DND-41 (cell line): ENCODE measurements around the gene TRIM39.
"Not testable (repeated sequence)": the region's sequence is repeated elsewhere in the genome, so short reads cannot be mapped to it uniquely, and the experiment has no call there.

Experiments
- ATAC-seq: fragments of 200-7000 bp; cut with Tn5 transposase; 3 replicates; pipeline ENCODE4 v1.9.1; 2021; ENCODE audit warnings: low read depth; ENCODE audit not compliant: insufficient read depth
- DNase-seq: peaks from one replicate; pipeline ENCODE4 v3.0.0-alpha.2; 2020
- H2AFZ ChIP-seq: 2 replicates; pipeline ENCODE4 v1.6.0; 2012; ENCODE audit warnings: low read depth, low read length
- H3K27ac ChIP-seq: 2 replicates; pipeline ENCODE4 v1.5.1; 2012; ENCODE audit warnings: low read length, inconsistent platforms
- H3K27me3 ChIP-seq: fragments of 200-600 bp; sonication (generic); 2 replicates; pipeline ENCODE4 v1.6.0; 2012; ENCODE audit warnings: low read length, mild to moderate bottlenecking, inconsistent platforms; ENCODE audit not compliant: insufficient read depth, poor library complexity
- H3K36me3 ChIP-seq: 2 replicates; pipeline ENCODE4 v1.5.1; 2012; ENCODE audit warnings: low read length, inconsistent platforms; ENCODE audit not compliant: insufficient read depth
- H3K4me1 ChIP-seq: 2 replicates; pipeline ENCODE4 v1.5.1; 2012; ENCODE audit warnings: mild to moderate bottlenecking, low read length; ENCODE audit not compliant: insufficient read depth
- H3K4me2 ChIP-seq: 2 replicates; pipeline ENCODE4 v1.6.0; 2012; ENCODE audit warnings: mild to moderate bottlenecking, moderate library complexity, low read length, inconsistent platforms; ENCODE audit not compliant: insufficient read depth
- H3K4me3 ChIP-seq, 2 experiments: fragments of 200-600 bp in 1 of 2; shearing (Covaris generic) in 1 of 2; 2 replicates each; pipeline ENCODE4 v1.5.1; 2012 to 2016; ENCODE audit warnings: inconsistent platforms in 2 of 2, low read length in 2 of 2, mild to moderate bottlenecking in 2 of 2, low read depth in 1 of 2, moderate library complexity in 1 of 2
- H3K79me2 ChIP-seq: 2 replicates; pipeline ENCODE4 v1.6.0; 2012; ENCODE audit warnings: low read length, inconsistent platforms; ENCODE audit not compliant: insufficient read depth
- H3K9ac ChIP-seq: 2 replicates; pipeline ENCODE4 v1.6.0; 2012; ENCODE audit warnings: low read depth, mild to moderate bottlenecking, inconsistent platforms, low read length, moderate library complexity
- H3K9me3 ChIP-seq: 2 replicates; pipeline ENCODE4 v1.5.1; 2012; ENCODE audit warnings: low read length, moderate library complexity, mild to moderate bottlenecking, inconsistent platforms; ENCODE audit not compliant: insufficient read depth, severe bottlenecking
- H4K20me1 ChIP-seq: 2 replicates; pipeline ENCODE4 v1.6.0; 2012; ENCODE audit warnings: low read length; ENCODE audit not compliant: insufficient read depth
- CTCF ChIP-seq: IDR thresholded peaks from 2 replicates; pipeline ENCODE4 v1.5.1; 2012; ENCODE audit warnings: borderline replicate concordance, low read length, moderate library complexity, mild to moderate bottlenecking; ENCODE audit not compliant: poor library complexity, severe bottlenecking; ENCODE audit errors: extremely low read depth
- EZH2 ChIP-seq: IDR thresholded peaks from 3 replicates; pipeline ENCODE4 v1.6.1; 2012; ENCODE audit warnings: borderline replicate concordance, low read depth, mild to moderate bottlenecking, moderate library complexity, low read length, inconsistent platforms; ENCODE audit not compliant: severe bottlenecking

TRIM39 gene

GRCh38 chr6:30360139-30360538, 33.4 kb downstream of the TRIM39 start:
- TF ChIP-seq EZH2 (no peak), CTCF (no peak)
- no peak overlapping the region for H3K4me2 ChIP-seq
- H3K4me3 ChIP-seq: no peak overlapping the region
- H3K4me1 ChIP-seq: no peaks in the 10 kb centered on the region
- no peaks in the 10 kb centered on the region for H3K79me2 ChIP-seq
- no peak overlapping the region for H2AFZ ChIP-seq
- H4K20me1 ChIP-seq: no peaks in the 10 kb centered on the region
- no peak overlapping the region for H3K27ac ChIP-seq
- no peaks in the 10 kb centered on the region for H3K36me3 ChIP-seq
- H3K9me3 ChIP-seq: no peaks in the 10 kb centered on the region
- peaks cover 49% of the 10 kb centered on the region for H3K27me3 ChIP-seq
- H3K9ac ChIP-seq: no peak overlapping the region
- ATAC-seq (no peak), DNase-seq (no peak)

GRCh38 chr6:30361661-30362060, 34.9 kb downstream of the TRIM39 start:
- no peak overlapping the region for H2AFZ ChIP-seq
- no peaks in the 10 kb centered on the region for H3K9me3 ChIP-seq
- ATAC-seq (no peak), DNase-seq (no peak)
- TF ChIP-seq CTCF (no peak), EZH2 (no peak)
- peaks cover 56% of the 10 kb centered on the region for H3K27me3 ChIP-seq
- H4K20me1 ChIP-seq: peaks cover 3% of the 10 kb centered on the region; the same call in 1 of the 2 replicates
- no peak overlapping the region for H3K27ac ChIP-seq
- H3K4me2 ChIP-seq: no peak overlapping the region
- no peaks in the 10 kb centered on the region for H3K4me1 ChIP-seq
- no peaks in the 10 kb centered on the region for H3K36me3 ChIP-seq
- no peaks in the 10 kb centered on the region for H3K79me2 ChIP-seq
- no peak overlapping the region for H3K9ac ChIP-seq
- no peak overlapping the region for H3K4me3 ChIP-seq

- peaks cover 52% of the 10 kb centered on the region for H3K27me3 ChIP-seq
- no peak for TF ChIP-seq CTCF
- TF ChIP-seq EZH2: no peak
- no peak overlapping the region for H3K4me2 ChIP-seq
- no peaks in the 10 kb centered on the region for H3K79me2 ChIP-seq
- no peak overlapping the region for H3K27ac ChIP-seq
- no peak overlapping the region for H3K4me3 ChIP-seq
- H3K9ac ChIP-seq: no peak overlapping the region
- ATAC-seq (no peak), DNase-seq (no peak)
- no peaks in the 10 kb centered on the region for H3K36me3 ChIP-seq
- H2AFZ ChIP-seq: no peak overlapping the region
- H4K20me1 ChIP-seq: peaks cover 3% of the 10 kb centered on the region; the same call in 1 of the 2 replicates
- H3K9me3 ChIP-seq: no peaks in the 10 kb centered on the region
- H3K4me1 ChIP-seq: no peaks in the 10 kb centered on the region
These were observed 36.7 kb downstream of the TRIM39 start for GRCh38 chr6:30363459-30363858.

GRCh38 chr6:30364591-30364990, 37.9 kb downstream of the TRIM39 start:
- no peak overlapping the region for H3K4me3 ChIP-seq
- H3K79me2 ChIP-seq: no peaks in the 10 kb centered on the region
- H3K9me3 ChIP-seq: no peaks in the 10 kb centered on the region
- peaks cover 3% of the 10 kb centered on the region; the same call in 1 of the 2 replicates for H4K20me1 ChIP-seq
- no peak overlapping the region for H3K4me2 ChIP-seq
- no peaks in the 10 kb centered on the region for H3K4me1 ChIP-seq
- H3K36me3 ChIP-seq: no peaks in the 10 kb centered on the region
- no peak for ATAC-seq
- H3K9ac ChIP-seq: no peak overlapping the region
- H3K27ac ChIP-seq: no peak overlapping the region
- TF ChIP-seq CTCF (peak; percentile 20), EZH2 (no peak)
- no peak for DNase-seq
- H2AFZ ChIP-seq: no peak overlapping the region
- H3K27me3 ChIP-seq: peaks cover 49% of the 10 kb centered on the region

GRCh38 chr6:30369280-30369679, 42.6 kb downstream of the TRIM39 start:
- not testable (repeated sequence) for H3K27ac ChIP-seq, H3K79me2 ChIP-seq, H3K9ac ChIP-seq, H4K20me1 ChIP-seq, H3K4me2 ChIP-seq, DNase-seq, H3K4me3 ChIP-seq, H3K36me3 ChIP-seq, ATAC-seq, H3K4me1 ChIP-seq, H3K9me3 ChIP-seq, H2AFZ ChIP-seq
- peaks cover 16% of the 10 kb centered on the region for H3K27me3 ChIP-seq
